ENCODE measurements around the gene OLFM2.

OLFM2 gene

GRCh38 chr19:9875796-9876195, 60.5 kb downstream of the OLFM2 start:
- no peak for TF ChIP-seq CTCF (IDR thresholded peaks at IDR 0.05; ENCODE audit: poor library complexity, severe bottlenecking)
- H3K27ac ChIP-seq (ENCODE audit: poor library complexity, severe bottlenecking), result no peak overlapping the region
- no peak overlapping the region for H3K4me3 ChIP-seq (ENCODE audit: severe bottlenecking)
- no peaks in the 10 kb centered on the region for H3K36me3 ChIP-seq (ENCODE audit: low read depth)
- DNase-seq (ENCODE audit: low spot score), result no peak
- ATAC-seq (ENCODE audit: low read depth), result no peak
- no peaks in the 10 kb centered on the region for H3K9me3 ChIP-seq (ENCODE audit: severe bottlenecking)
- no peaks in the 10 kb centered on the region for H3K27me3 ChIP-seq (ENCODE audit: insufficient read depth, poor library complexity, severe bottlenecking)
- H3K4me1 ChIP-seq (ENCODE audit: insufficient read depth, poor library complexity, severe bottlenecking), result peaks cover 7% of the 10 kb centered on the region

GRCh38 chr19:9875031-9875627, 61.2 kb downstream of the OLFM2 start:
- peaks cover 7% of the 10 kb centered on the region for H3K4me1 ChIP-seq (ENCODE audit: insufficient read depth, poor library complexity, severe bottlenecking)
- TF ChIP-seq CTCF (IDR thresholded peaks at IDR 0.05; ENCODE audit: poor library complexity, severe bottlenecking), result no peak
- ATAC-seq (ENCODE audit: low read depth) (no peak), DNase-seq (ENCODE audit: low spot score) (no peak)
- H3K4me3 ChIP-seq (ENCODE audit: severe bottlenecking), result no peak overlapping the region
- no peaks in the 10 kb centered on the region for H3K27me3 ChIP-seq (ENCODE audit: insufficient read depth, poor library complexity, severe bottlenecking)
- no peaks in the 10 kb centered on the region for H3K36me3 ChIP-seq (ENCODE audit: low read depth)
- H3K9me3 ChIP-seq (ENCODE audit: severe bottlenecking), result no peaks in the 10 kb centered on the region
- no peak overlapping the region for H3K27ac ChIP-seq (ENCODE audit: poor library complexity, severe bottlenecking)

GRCh38 chr19:9872618-9873242, 63.6 kb downstream of the OLFM2 start:
- H3K36me3 ChIP-seq (ENCODE audit: low read depth), result no peaks in the 10 kb centered on the region
- DNase-seq (ENCODE audit: low spot score), result no peak
- no peak overlapping the region for H3K27ac ChIP-seq (ENCODE audit: poor library complexity, severe bottlenecking)
- no peak for TF ChIP-seq CTCF (IDR thresholded peaks at IDR 0.05; ENCODE audit: poor library complexity, severe bottlenecking)
- H3K4me1 ChIP-seq (ENCODE audit: insufficient read depth, poor library complexity, severe bottlenecking), result peaks cover 3% of the 10 kb centered on the region
- H3K27me3 ChIP-seq (ENCODE audit: insufficient read depth, poor library complexity, severe bottlenecking), result no peaks in the 10 kb centered on the region
- H3K9me3 ChIP-seq (ENCODE audit: severe bottlenecking), result no peaks in the 10 kb centered on the region
- H3K4me3 ChIP-seq (ENCODE audit: severe bottlenecking), result no peak overlapping the region
- no peak for ATAC-seq (ENCODE audit: low read depth)

GRCh38 chr19:9871626-9872338, 64.5 kb downstream of the OLFM2 start:
- DNase-seq (ENCODE audit: low spot score), result no peak
- TF ChIP-seq CTCF (IDR thresholded peaks at IDR 0.05; ENCODE audit: poor library complexity, severe bottlenecking), result no peak
- H3K4me3 ChIP-seq (ENCODE audit: severe bottlenecking), result no peak overlapping the region

More at GRCh38 chr19:9871626-9872338, 64.5 kb downstream of the OLFM2 start:
- Histone ChIP-seq H3K36me3 (ENCODE audit: low read depth) (no peaks in the 10 kb centered on the region), H3K27ac (ENCODE audit: poor library complexity, severe bottlenecking) (no peak overlapping the region), H3K4me1 (ENCODE audit: insufficient read depth, poor library complexity, severe bottlenecking) (no peaks in the 10 kb centered on the region), H3K27me3 (ENCODE audit: insufficient read depth, poor library complexity, severe bottlenecking) (no peaks in the 10 kb centered on the region), H3K9me3 (ENCODE audit: severe bottlenecking) (no peaks in the 10 kb centered on the region)
- ATAC-seq (ENCODE audit: low read depth), result no peak
